ENCODE results near the gene GALNTL6. TPM values are rescaled to one million over a fixed set of nuclear protein-coding genes. Genes with fewer than 3 reads are reported as not detected.

GALNTL6 gene
- total RNA-seq, 2 donors from 2014 or later: 0.92 to 3.8 TPM

- DNase-seq (ENCODE audit: low spot score) (no peak), ATAC-seq (ENCODE audit: insufficient number of reproducible peaks, low FRiP score, low read depth) (no peak)
- Histone ChIP-seq H3K4me1 (ENCODE audit: control insufficient read depth in 1 of 2, low read depth in 2 of 2) (no peaks in the 10 kb centered on the region), H3K4me3 (no peak overlapping the region), H3K27ac (no peak overlapping the region), H3K27me3 (replicated peaks; ENCODE audit: insufficient read depth) (no peaks in the 10 kb centered on the region), H3K9me3 (no peaks in the 10 kb centered on the region), H3K36me3 (no peaks in the 10 kb centered on the region)
- no peak for TF ChIP-seq CTCF (IDR thresholded peaks at IDR 0.05)
Measured at GRCh38 chr4:172232966-172233365, 419.8 kb downstream of the GALNTL6 start.

DNA sequence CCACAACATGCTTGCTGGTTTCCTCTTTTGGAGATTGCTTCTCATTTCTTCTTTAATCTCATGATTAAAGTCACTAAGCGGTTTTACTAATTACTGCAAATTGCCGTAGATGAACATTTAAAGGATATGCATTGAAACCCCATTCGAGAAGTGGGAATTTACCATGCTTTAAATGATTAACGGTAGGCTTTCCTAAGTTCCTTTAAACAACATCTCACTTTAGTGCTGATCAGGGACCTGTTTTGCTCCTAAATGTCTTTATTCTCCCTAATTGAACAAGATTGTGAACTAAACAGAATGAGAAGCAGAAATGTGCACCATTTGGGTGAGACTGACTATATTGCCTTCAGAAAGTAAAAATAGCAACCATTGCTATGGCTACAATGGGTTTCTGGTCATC, 430.3 kb downstream of the GALNTL6 start:
- Histone ChIP-seq H3K9me3 (no peaks in the 10 kb centered on the region), H3K27ac (no peak overlapping the region), H3K27me3 (replicated peaks; ENCODE audit: insufficient read depth) (no peaks in the 10 kb centered on the region), H3K36me3 (no peaks in the 10 kb centered on the region), H3K4me1 (ENCODE audit: control insufficient read depth in 1 of 2, low read depth in 2 of 2) (no peaks in the 10 kb centered on the region), H3K4me3 (no peak overlapping the region)
- DNase-seq (ENCODE audit: low spot score) (no peak), ATAC-seq (ENCODE audit: insufficient number of reproducible peaks, low FRiP score, low read depth) (no peak)
- TF ChIP-seq CTCF (IDR thresholded peaks at IDR 0.05): no peak

DNA sequence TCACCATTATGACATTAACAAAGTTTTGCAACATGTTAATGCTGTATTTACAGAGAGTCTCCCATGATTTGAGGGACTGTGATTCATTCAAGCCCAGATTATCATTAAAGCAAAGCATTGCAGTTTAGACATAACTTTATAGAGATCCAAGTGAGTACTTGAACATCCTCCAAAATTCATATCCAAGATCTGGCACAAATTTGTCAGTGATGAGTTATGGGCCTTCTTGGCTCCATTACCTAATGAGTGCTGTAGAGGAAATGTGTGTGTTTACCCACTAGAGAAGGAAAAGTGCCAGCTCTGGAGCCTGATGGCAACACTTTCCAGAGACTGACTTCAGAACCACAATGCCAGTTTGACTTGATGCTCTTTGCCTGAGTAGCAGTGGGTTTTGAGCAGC, 432.3 kb downstream of the GALNTL6 start:
- Histone ChIP-seq H3K36me3 (no peaks in the 10 kb centered on the region), H3K4me3 (no peak overlapping the region), H3K27ac (no peak overlapping the region), H3K4me1 (ENCODE audit: control insufficient read depth in 1 of 2, low read depth in 2 of 2) (no peaks in the 10 kb centered on the region), H3K27me3 (replicated peaks; ENCODE audit: insufficient read depth) (no peaks in the 10 kb centered on the region), H3K9me3 (no peaks in the 10 kb centered on the region)
- ATAC-seq (ENCODE audit: insufficient number of reproducible peaks, low FRiP score, low read depth) (no peak), DNase-seq (ENCODE audit: low spot score) (no peak)
- no peak for TF ChIP-seq CTCF (IDR thresholded peaks at IDR 0.05)

GRCh38 chr4:172253409-172253808, 440.2 kb downstream of the GALNTL6 start:
- Histone ChIP-seq H3K36me3 (no peaks in the 10 kb centered on the region), H3K4me1 (ENCODE audit: control insufficient read depth in 1 of 2, low read depth in 2 of 2) (no peaks in the 10 kb centered on the region), H3K27ac (no peak overlapping the region), H3K27me3 (replicated peaks; ENCODE audit: insufficient read depth) (no peaks in the 10 kb centered on the region), H3K9me3 (no peaks in the 10 kb centered on the region), H3K4me3 (no peak overlapping the region)
- ATAC-seq (ENCODE audit: insufficient number of reproducible peaks, low FRiP score, low read depth) (no peak), DNase-seq (ENCODE audit: low spot score) (no peak)
- TF ChIP-seq CTCF (IDR thresholded peaks at IDR 0.05): no peak

GRCh38 chr4:172256820-172257219, 443.6 kb downstream of the GALNTL6 start:
- Histone ChIP-seq H3K4me1 (ENCODE audit: control insufficient read depth in 1 of 2, low read depth in 2 of 2) (no peaks in the 10 kb centered on the region), H3K9me3 (no peaks in the 10 kb centered on the region), H3K27me3 (replicated peaks; ENCODE audit: insufficient read depth) (no peaks in the 10 kb centered on the region), H3K27ac (no peak overlapping the region), H3K36me3 (no peaks in the 10 kb centered on the region), H3K4me3 (no peak overlapping the region)
- DNase-seq (ENCODE audit: low spot score) (no peak), ATAC-seq (ENCODE audit: insufficient number of reproducible peaks, low FRiP score, low read depth) (no peak)
- no peak for TF ChIP-seq CTCF (IDR thresholded peaks at IDR 0.05)

Measured in thoracic aorta (tissue), 2 donors.